ENCODE measurements around the gene TMEM117.
A peak's percentile ranks its signal among the peaks of the same experiment; 100 is the strongest.
"Not testable (repeated sequence)": the region's sequence is repeated elsewhere in the genome, so short reads cannot be mapped to it uniquely, and the experiment has no call there.

The TMEM117 gene

DNA sequence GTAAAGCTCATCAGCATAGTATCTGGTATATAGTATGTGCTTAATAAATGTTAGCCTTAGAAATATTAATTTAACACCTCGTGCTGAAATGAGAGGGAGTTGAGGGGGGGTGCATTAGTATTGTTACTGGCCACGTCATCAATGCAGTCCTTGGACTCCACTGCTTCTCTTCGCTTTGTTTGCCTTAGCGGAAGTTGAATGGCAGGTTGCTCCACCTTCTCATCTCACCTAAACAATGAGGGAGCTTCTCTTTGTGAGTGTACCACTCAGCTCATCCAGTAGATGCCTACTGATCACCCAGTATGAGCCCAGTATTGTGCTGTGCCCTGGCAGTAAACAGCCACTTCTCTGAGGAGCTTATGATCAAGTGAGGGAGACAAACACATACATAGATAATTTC is 4.5 kb downstream of the TMEM117 start:
- DNase-seq (ENCODE audit: low read depth) = no peak

DNA sequence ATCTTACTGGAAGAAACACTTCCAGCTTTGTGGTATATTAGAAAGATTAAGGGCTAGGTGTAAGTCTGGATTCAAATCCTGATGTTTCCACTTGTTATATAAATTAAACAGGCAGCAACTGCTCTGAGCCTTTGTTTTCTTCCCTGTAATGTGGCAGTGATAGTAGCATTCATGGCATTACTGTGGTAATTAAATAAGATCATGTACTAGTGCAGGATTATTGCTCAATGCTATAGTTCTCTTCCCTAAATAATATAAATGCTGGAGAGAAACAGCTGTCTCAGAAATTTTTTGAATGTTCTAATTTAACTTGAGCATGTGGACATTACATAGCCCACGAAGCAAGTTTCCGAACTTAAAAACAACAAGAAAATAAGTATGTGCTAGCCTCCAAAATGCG is 5.4 kb downstream of the TMEM117 start:
- no peak for DNase-seq (ENCODE audit: low read depth)

DNA sequence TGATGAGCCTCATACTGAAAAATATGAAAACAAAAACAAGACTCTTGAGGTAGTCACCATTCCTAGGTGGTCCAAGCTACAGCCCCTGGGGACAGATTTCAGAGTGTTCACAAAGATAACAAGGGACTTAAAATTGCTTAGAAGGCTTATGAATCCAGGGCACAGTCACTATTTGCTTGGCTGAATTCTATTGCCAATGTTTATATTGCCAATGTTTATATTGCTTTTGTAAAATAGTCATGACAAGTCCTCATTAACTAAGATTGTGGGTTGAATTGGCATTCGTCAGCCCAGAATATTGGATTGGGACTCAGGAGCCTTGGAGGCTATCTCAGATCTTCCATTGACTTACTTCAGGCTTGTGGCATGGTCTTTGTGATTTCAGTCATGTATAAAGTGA is 6.4 kb downstream of the TMEM117 start:
- DNase-seq (ENCODE audit: low read depth) = no peak

DNA sequence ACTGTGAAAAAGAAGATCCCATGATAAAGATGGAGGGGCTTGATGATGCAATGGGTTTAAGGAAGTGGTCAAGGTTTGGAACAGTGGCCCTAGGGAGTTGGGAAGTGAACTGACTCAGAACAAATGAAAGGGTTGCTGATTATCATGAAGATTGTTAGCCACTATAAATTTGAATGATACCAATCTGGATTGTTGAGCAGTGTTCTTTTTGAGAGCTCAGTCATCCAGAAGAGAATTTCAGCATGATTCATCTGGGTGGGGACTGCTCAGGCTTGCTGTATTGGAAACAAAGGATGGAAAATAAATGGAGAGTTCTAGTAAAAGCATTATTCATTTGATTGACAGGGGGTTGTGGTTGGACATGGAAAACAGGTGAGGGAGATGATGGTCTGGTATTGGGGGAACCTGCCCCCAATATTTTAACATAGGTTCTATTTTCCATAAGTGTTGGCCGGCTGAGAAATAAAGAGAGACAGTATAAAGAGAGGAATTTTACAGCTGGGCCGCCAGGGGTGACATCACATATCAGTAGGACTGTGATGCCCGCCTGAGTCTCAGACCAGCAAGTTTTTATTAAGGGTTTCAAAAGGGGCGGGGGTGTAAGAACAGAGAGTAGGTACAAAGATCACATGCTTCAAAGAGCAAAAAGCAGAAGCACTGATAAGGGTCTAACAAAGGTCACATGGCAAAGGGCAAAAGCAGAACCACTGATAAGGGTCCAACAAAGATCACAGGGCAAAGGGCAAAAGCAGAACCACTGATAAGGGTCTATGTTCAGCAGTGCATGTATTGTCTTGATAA is 11.7 kb downstream of the TMEM117 start:
- peak; percentile 52 for DNase-seq (ENCODE audit: low read depth)

DNA sequence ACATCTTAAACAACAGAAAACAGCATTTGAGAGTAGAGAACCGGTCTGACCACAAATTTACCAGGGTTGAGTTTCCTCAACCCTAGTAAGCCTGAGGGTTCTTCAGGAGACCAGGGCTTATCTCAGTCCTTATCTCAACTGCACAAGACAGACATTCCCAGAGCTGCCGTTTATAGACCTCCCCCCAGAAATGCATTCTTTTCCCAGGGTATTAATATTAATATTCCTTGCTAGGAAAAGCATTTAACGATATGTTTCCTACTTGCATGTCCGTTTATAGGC is 12.3 kb downstream of the TMEM117 start:
- DNase-seq (ENCODE audit: low read depth) = no peak

DNA sequence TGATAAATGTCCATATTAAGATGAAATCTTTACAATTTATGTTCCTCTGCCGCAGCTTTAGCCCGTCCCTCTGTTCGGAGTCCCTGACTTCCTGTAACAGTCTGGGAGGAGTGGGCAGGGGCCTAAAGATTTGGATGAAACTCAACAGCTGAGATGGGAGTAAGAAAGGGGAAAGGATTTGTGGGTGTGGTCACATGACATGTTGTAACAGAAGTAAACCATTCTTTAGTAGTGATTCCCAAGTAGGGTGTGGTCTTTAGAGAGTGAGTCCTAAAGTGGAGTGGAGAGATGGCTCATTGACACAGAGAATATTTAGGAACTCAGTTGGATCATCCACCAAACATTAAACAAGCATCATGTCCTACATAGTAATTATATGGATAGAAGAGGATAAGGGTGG is 12.9 kb downstream of the TMEM117 start:
- no peak for DNase-seq (ENCODE audit: low read depth)

DNA sequence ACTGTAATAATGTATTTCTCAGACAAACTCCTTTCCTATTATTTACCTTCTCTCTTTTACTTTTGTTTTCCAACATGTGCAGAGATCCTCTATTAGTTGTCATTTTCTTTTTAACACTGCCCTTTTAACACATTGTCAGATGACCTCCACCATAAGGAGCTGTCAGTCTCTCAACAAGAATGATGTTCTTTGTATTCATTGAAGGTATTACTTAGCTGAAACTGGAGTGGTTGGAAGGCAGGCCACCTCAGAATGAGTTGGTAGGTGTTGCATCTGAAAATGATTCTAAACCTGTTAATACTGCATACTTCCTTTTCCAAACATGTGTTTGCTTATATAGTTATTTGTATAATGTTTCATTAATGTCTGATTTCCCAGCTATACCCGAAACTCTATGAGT is 16.9 kb downstream of the TMEM117 start:
- DNase-seq (ENCODE audit: low read depth) = no peak

DNA sequence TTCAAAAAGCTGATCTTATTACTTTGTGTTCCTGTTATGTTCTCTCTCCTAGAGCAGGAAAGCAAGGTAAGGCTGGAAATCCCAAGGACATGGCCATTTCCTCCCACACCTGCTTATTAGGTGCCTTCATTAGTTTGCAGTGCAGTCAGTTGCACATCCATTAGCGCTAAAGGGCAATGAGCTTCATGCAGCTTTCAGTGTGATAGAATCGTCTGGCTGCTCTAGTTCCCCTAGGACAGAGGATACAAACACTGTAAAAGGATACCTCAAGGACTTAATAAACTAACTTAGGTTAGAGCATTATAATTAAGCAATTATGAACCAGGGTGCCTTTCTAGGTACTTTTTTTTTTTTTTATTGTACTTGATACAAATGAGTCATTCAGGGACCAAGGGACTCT is 21.1 kb downstream of the TMEM117 start:
- DNase-seq (ENCODE audit: low read depth) = no peak

DNA sequence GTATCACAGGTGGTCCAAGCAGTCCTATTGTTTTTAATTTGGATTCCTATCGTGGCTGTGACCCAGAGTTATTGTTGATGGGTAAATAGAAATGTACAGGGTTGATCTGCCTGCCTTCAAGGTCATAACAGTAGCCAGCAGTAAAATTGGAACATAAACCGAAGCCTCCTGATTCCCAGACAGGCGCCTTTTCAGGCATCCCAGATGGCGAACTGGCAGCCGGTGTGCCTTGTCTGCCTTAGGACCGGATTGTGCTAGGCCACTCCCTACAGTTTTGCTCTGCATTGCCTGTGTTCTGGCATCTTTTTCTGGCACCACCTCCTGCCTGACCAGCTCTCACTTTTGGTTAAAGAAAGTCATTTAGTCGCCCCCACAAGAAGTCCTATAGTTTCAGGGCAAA is 22.2 kb downstream of the TMEM117 start:
- no peak for DNase-seq (ENCODE audit: low read depth)

DNA sequence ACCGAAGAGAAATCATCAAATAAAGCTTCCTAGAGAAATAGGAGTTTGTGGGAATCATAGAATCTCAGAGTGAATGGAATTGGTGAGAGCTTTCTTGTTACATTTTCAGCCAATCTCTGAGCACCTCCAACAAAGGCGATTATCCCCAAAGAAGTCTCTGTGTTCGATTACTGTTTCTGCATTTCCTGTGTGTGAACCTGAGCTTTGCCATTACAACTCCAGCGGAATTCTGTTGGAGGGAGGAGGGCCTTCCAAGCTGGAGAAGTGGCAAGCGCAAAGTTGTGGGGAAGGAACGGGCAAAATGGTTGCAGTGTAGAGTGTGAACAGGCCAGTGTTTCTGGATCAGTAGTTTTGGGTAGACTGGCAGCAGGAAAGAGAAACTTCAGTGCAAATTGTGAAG is 23.1 kb downstream of the TMEM117 start:
- DNase-seq (ENCODE audit: low read depth) = no peak

DNA sequence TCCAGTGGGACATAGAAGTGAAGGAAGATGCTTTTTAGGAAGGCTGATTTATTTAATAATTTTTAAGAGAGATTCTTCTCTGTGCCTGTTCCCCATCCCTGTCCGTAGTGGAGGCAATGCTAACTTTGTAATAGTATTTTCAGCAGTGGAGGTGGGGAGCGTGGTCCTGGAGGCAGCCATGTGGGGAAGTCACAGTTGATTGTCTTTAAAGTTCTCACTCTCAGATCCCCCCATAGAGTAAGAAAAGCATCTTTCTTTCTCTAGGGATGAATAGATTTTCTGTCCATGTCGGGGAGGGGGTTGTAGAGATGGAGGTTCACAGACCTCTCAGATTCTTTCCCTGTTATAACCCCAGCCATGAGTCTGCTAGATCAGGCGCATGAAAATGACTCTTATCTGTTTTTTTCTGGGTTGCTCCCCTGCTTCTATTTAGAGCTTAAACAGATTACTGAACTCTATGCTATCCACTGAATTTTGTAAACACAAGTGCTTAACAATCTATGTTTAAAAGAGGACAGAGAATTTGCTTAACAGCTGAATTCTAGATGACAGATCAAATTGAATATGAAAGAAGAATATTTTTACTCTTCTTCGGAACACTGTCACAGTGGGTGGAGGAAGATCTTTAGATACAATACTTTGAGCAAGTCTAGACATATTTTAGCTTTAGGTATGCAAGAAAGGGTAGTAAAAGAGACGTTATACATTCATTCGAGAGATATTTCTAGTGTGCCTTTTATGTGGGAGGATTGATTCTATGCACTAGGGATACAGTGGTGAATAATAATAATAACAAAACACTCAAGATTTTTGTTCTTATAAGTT is 25.3 kb downstream of the TMEM117 start:
- no peak for DNase-seq (ENCODE audit: low read depth)

DNA sequence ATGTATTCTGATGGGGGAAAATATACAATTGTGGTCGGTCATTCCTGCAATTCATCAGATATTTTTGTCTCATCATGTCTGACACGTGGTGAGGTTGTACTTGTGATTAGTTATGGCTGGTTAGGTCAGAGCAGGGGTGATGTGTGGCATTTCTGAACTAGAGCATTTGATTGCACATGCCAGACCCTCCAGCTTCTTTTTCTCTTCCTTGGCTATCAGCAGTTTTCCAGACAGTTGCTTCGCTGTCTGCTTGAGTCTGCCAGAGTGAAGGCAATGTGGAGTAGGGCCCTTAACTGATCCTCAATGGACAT is 25.9 kb downstream of the TMEM117 start:
- DNase-seq (ENCODE audit: low read depth) = no peak

DNA sequence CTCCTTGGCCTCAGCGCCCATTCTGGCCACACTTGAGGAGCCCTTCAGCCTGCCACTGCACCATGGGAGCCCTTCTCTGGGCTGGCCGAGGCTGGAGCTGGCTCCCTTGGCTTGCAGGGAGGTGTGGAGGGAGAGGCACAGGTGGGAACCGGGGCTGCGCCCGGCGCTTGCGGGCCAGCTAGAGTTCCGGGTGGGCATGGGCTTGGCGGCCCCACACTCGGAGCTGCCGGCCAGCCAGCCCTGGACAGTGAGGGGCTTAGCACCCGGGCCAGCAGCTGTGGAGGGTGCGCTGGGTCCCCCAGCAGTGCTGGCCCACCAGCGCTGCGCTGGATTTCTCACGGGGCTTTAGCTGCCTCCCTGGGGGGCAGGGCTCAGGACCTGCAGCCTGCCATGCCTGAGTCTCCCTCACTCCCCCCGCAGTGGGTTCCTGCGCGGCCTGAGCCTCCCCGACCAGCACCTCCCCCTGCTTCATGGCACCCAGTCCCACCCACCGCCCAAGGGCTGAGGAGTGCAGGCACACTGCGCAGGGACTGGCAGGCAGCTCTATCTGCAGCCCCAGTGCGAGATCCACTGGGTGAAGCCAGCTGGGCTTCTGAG is 28.0 kb downstream of the TMEM117 start:
- no peak for DNase-seq (ENCODE audit: low read depth)

DNA sequence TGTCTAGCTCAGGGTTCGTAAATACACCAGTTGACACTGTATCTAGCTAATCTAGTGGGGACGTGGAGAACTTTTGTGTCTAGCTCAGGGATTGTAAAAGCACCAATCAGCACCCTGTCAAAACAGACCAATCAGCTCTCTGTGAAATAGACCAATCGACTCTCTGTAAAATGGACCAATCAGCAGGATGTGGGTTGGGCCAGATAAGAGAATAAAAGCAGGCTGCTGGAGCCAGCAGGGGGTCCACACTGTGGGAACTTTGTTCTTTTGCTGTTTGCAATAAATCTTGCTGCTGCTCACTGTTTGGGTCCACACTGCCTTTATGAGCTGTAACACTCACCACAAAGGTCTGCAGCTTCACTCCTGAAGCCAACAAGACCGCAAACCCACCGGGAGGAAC is 28.7 kb downstream of the TMEM117 start:
- not testable (repeated sequence) for DNase-seq (ENCODE audit: low read depth)

DNA sequence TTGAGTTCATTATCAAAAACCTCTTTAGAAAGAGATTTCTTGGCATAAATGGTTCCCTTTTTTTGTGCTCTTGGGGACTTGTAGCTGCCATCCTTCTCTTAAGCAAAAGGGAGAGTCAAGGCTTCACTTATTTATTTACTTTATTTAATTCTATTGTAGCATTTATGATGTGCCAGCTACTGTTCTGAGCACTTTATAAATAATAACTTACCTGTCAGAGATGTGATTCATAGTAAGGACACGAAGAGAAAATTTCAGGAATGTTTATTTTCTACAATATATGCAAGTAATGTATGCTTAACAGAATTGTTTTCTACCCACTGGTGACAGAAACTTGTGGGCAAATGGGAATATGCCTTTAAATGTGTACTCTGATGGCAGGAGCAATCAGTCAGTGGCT is 33.3 kb downstream of the TMEM117 start:
- DNase-seq (ENCODE audit: low read depth) = no peak

DNA sequence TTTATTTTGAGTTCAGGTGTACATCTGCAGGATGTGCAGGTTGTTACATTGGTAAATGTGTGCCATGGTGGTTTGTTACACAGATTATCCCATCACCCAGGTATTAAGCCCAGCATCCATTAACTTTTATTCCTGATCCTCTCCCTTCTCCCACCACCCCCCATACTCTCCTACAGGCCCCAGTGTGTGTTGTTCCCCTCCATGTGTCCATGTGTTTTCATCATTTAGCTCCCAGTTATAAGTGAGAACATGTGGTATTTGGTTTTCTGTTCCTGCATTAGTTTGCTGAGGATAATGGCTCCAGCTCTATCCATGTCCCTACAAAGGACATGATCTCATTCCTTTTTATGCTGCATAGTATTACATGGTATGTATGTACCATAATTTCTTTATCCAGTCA is 33.9 kb downstream of the TMEM117 start:
- not testable (repeated sequence) for DNase-seq (ENCODE audit: low read depth)

DNA sequence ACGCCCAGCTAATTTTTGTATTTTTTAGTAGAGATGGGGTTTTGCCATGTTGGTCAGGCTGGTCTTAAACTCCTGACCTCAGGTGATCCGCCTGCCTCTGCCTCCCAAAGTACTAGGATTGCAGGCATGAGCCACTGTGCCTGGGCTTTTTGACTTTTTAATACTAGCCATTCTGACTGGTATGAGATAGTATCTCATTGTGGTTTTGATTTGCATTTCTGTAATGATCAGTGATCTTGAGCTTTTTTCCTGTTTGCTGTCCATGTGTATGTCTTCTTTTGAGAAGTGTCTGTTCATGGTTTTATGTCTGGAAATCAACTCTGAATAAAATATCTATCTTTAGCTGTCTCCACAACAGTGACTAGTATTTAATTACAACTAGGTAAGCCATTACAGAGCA is 35.4 kb downstream of the TMEM117 start:
- DNase-seq (ENCODE audit: low read depth) = not testable (repeated sequence)

DNA sequence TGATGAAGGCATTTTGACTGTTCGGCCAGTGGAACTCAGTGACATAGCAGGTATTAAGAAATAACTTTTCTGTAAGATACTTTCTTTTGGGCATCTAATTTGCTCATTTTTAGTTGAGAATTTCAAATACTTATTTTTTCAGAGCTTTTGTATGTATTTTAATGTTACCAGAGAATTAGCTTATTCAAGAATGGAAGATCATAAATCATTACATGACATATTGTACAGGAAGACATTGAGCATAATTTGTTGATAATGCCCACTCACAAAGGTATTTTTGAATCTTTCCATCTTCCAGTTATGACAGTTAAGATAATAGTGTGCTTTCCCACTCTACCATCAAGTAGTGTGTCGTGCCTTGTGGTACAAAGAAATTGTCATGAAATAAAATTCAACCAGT is 36.5 kb downstream of the TMEM117 start:
- DNase-seq (ENCODE audit: low read depth) = no peak

DNA sequence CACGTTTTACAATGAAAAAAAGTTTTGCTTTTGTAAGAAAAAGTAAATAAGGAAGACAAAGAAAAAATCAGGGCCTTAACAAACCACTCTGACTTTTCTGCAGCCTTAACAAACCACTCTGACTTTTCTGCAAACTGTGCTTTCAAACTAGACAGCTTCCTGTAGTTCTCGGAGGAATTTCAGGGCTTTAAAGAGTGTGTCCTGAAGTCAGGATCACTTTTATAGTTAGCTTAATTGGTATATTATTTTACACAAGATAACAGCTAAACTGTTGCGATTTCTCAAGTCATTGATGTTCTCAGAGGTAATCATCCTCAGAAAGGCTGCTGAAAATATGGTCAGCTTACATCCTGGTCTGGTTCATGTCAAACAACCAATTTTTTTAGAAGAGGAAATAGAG is 42.2 kb downstream of the TMEM117 start:
- DNase-seq (ENCODE audit: low read depth) = no peak

DNA sequence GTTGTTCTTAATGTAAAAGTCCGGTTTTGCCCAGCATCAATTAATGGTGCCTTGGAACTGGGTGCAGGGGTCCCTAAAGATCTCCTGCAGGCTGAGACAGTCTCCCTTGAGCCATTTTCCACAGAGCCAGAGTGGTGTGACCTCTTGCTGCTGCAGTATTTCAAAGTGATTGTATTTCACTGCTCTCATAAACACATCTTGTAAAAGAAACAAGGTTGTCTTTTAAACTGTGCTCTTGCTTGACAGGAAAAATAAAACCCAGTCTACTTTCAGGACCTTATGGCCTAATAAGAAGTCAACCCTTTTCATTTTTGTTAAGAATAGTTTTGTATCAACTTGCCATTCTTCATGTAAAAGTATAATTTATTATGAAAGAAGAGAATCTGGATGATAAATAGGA is 44.7 kb downstream of the TMEM117 start:
- DNase-seq (ENCODE audit: low read depth) = no peak

DNA sequence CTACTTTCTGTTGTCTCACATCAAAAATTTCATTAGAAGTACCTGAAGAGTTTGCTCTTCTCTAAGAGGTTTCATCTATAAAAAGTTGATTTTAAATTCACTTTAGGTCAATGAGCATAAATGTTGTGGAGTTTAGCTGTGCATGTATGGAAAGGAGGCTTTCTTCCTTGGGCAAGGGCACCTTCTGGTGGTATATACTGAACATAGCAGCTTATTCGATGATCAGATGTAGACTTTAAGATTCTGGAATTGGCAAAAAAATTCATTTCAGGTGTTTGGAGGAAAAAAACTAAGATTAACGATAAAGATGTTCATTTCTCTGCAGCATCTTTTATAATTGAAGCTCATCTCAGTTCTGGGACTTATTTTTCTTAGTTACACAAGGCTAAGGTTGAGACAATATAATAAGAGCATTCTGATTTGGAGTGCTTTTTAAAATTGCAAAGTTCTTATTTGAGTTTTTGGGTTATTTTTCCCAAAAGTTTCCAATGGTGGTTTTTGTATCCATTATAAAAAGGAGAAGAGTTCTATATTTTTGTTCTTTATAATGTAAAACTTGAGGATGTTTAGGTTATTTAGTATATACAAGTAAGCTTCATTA is 46.8 kb downstream of the TMEM117 start:
- peak; percentile 29 for DNase-seq (ENCODE audit: low read depth)

DNA sequence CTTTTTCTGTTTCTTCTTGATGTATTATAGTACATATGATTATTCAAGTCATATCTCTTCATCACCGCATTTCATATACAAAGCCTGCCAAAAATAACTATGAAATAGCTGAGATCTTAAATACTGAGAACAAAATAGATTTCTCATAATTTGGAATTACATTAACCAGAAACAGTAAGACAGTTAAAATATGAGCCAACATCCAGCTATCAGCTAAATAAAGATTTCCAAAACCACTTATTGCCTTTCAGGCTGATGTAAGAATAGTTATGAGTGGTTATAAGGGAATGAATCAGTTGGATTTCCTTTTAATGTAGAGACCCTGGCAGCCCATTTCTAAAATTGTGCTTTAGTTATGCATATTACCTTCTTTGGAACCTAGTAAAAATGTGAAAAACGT is 47.4 kb downstream of the TMEM117 start:
- peak; percentile 13 for DNase-seq (ENCODE audit: low read depth)

DNA sequence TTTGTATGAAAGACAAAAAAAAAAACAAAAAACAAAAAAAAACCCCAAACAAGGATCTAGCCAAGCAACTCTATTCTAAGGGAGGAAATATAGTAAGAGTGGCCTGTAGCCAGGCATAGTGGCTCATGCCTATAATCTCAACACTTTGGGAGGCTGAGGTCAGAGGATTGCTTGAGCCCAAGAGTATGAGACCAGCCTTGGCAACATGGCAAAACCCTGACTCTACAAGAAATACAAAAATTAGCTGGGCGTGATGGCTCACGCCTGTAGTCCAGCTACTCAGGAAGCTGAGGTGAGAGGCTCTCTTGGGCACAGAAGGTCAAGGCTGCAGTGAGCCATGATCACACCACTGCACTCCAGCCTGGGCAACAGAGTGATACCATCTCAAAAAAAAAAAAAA is 47.9 kb downstream of the TMEM117 start:
- peak; percentile 17 for DNase-seq (ENCODE audit: low read depth)
